ENCODE measurements around the gene TBX22. TPM values are rescaled to one million over a fixed set of nuclear protein-coding genes. Genes with fewer than 3 reads are reported as not detected.

Gene TBX22
- total RNA-seq (2022; extraction: Qiagen RNA extraction; ENCODE audit: low read depth): not detected in 5 replicates

GRCh38 chrX:80014141-80014940 is at the start of gene TBX22:
Gene TBX22, plus strand, starts transcription at chrX:80014753. Its CDS starts 7,517 bp downstream, at chrX:80022270.

All from A549 treated with GW870086 at 1 μM for 4 hours (cell line).